CD4-positive, CD25-positive, alpha-beta regulatory T cell (primary cell): Measurements from ENCODE around the gene PDE8A. TPM values are rescaled to one million over a fixed set of nuclear protein-coding genes. Genes with fewer than 3 reads are reported as not detected.
"Not testable (repeated sequence)": the region's sequence is repeated elsewhere in the genome, so short reads cannot be mapped to it uniquely, and the experiment has no call there.

Source experiments
- ATAC-seq, 2 donors: fragments of 150-1000 bp; cut with Tn5 transposase; one replicate each; pipeline ENCODE4 v1.10.0; 2021; ENCODE audit warnings: low read depth in 2 of 2, moderate number of reproducible peaks in 2 of 2, moderate library complexity in 1 of 2
- DNase-seq, 3 donors: peaks; one replicate each; pipeline versions ENCODE4 v3.0.0 to v3.0.0-alpha.2; 2012 to 2022; ENCODE audit warnings: mixed read lengths in 1 of 3
- H3K27ac ChIP-seq: one replicate; pipeline ENCODE4 v1.7.0; 2013; ENCODE audit warnings: mild to moderate bottlenecking, low read length; ENCODE audit not compliant: insufficient read depth, poor library complexity, severe bottlenecking
- H3K27me3 ChIP-seq: one replicate; pipeline ENCODE4 v1.7.0; 2013; ENCODE audit warnings: low read length; ENCODE audit not compliant: control insufficient read depth, insufficient read depth
- H3K36me3 ChIP-seq: one replicate; pipeline ENCODE4 v1.7.0; 2013; ENCODE audit warnings: mild to moderate bottlenecking, low read length, moderate library complexity; ENCODE audit not compliant: control insufficient read depth, insufficient read depth
- H3K4me1 ChIP-seq: 2 replicates; pipeline ENCODE4 v1.7.0; 2013; ENCODE audit warnings: mild to moderate bottlenecking, low read length; ENCODE audit not compliant: insufficient read depth, control insufficient read depth, poor library complexity, severe bottlenecking
- H3K4me3 ChIP-seq: one replicate; pipeline ENCODE4 v1.7.0; 2013; ENCODE audit warnings: low read depth, mild to moderate bottlenecking, low read length, moderate library complexity
- H3K9me3 ChIP-seq, 2 experiments: 1 replicate in 1 of 2; 2 replicates in 1 of 2; pipeline ENCODE4 v1.7.0; 2013; ENCODE audit warnings: low read length in 2 of 2, mild to moderate bottlenecking in 1 of 2, moderate library complexity in 1 of 2; ENCODE audit not compliant: control insufficient read depth in 2 of 2
- H3K27ac Mint-ChIP-seq, 3 donors: one replicate each; pipeline ENCODE4 v1.8.0; 2020 to 2022; ENCODE audit warnings: mild to moderate bottlenecking in 3 of 3, mixed read lengths in 3 of 3, moderate library complexity in 2 of 3
- H3K27me3 Mint-ChIP-seq: one replicate; pipeline ENCODE4 v1.8.0; 2022; ENCODE audit warnings: mild to moderate bottlenecking, mixed read lengths
- H3K36me3 Mint-ChIP-seq: one replicate; pipeline ENCODE4 v1.8.0; 2020; ENCODE audit warnings: mixed read lengths
- H3K4me1 Mint-ChIP-seq, 4 donors: one replicate each; pipeline ENCODE4 v1.8.0; 2020 to 2022; ENCODE audit warnings: mixed read lengths in 4 of 4, mild to moderate bottlenecking in 1 of 4
- H3K4me3 Mint-ChIP-seq, 4 donors: one replicate each; pipeline ENCODE4 v1.8.0; 2020 to 2022; ENCODE audit warnings: mild to moderate bottlenecking in 4 of 4, mixed read lengths in 4 of 4, moderate library complexity in 3 of 4
- H3K9me3 Mint-ChIP-seq, 7 donors: one replicate each; pipeline ENCODE4 v1.8.0; 2020 to 2022; ENCODE audit warnings: mixed read lengths in 7 of 7, mild to moderate bottlenecking in 3 of 7, moderate library complexity in 2 of 7
- polyA plus RNA-seq, 4 donors: library from polyadenylated mRNA; unstranded; fragments of 300-500 nt; fragmentation: Illumina TruSeq; gene quantifications; one replicate each; pipeline ENCODE4 v1.2.3, GENCODE V29; 2021
- total RNA-seq: library from RNA; stranded (reverse); gene quantifications from one replicate; pipeline ENCODE4 v1.2.3, GENCODE V29; 2022

PDE8A gene
- total and polyA plus RNA-seq, 5 donors from 2014 or later: 2.0 to 28.9 (median 4.8) TPM

DNA sequence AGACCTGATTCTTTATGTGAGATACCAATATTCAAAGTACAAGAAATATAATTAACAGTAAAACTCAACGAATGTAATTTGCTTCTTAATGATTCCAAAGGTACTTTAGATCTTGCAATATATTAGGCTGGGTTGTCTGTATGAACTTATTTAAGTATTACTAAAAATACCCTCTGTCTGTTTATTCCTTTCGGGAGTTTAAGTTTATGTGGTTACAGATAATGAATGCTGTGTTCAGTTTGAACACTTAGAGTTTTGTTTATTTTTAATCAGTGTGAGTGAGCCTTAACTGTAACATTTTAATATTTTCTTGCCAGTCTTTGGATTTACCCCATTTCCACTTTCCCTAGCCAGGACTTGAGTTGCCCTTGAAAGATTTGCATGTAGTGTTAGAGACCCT is 3.5 kb downstream of the PDE8A start:
- Mint-ChIP-seq H3K4me1 (peaks cover 31 to 74% (median 55%) of the 10 kb centered on the region in 4 donors), H3K27ac (peak overlapping the region; percentile 64 to 87 (median 75)), H3K4me3 (peak overlapping the region; percentile 6 to 98 (median 56)), H3K9me3 (peaks cover 0 to 4% (median 0%) of the 10 kb centered on the region in 7 donors), H3K36me3 (no peaks in the 10 kb centered on the region), H3K27me3 (peaks cover 14% of the 10 kb centered on the region)
- H3K4me1 ChIP-seq: peaks cover 55% of the 10 kb centered on the region
- ATAC-seq (no peak), DNase-seq (no peak)
- H3K27me3 ChIP-seq: no peaks in the 10 kb centered on the region
- H3K4me3 ChIP-seq: no peak overlapping the region
- no peaks in the 10 kb centered on the region for H3K36me3 ChIP-seq
- no peaks in the 10 kb centered on the region for H3K9me3 ChIP-seq
- H3K27ac ChIP-seq: peak overlapping the region; percentile 96

- not testable (repeated sequence) for H3K36me3 Mint-ChIP-seq, H3K36me3 ChIP-seq, H3K27me3 ChIP-seq, H3K9me3 Mint-ChIP-seq, H3K4me3 ChIP-seq, ATAC-seq, DNase-seq, H3K9me3 ChIP-seq, H3K27me3 Mint-ChIP-seq, H3K4me3 Mint-ChIP-seq
- Mint-ChIP-seq H3K4me1 (peaks cover 42 to 95% (median 72%) of the 10 kb centered on the region in 4 donors), H3K27ac (peak overlapping the region in 2 of 3 donors; percentile 88 to 90)
- H3K27ac ChIP-seq: peak overlapping the region; percentile 74
- peaks cover 60% of the 10 kb centered on the region for H3K4me1 ChIP-seq
These were observed 5.7 kb downstream of the PDE8A start for GRCh38 chr15:84987351-84987750.

- no peaks in the 10 kb centered on the region for H3K27me3 Mint-ChIP-seq
- no peaks in the 10 kb centered on the region for H3K27me3 ChIP-seq
- no peaks in the 10 kb centered on the region for H3K9me3 ChIP-seq
- H3K4me3 Mint-ChIP-seq: peak overlapping the region; percentile 40 to 91 (median 78)
- ATAC-seq (peak; percentile 69 to 71), DNase-seq (peak in 2 of 3 donors; percentile 32 to 65)
- H3K27ac Mint-ChIP-seq: peak overlapping the region; percentile 90 to 96 (median 95)
- no peaks in the 10 kb centered on the region for H3K36me3 ChIP-seq
- peaks cover 5% of the 10 kb centered on the region for H3K36me3 Mint-ChIP-seq
- H3K27ac ChIP-seq: peak overlapping the region; percentile 74
- H3K4me1 Mint-ChIP-seq: peaks cover 39 to 92% (median 71%) of the 10 kb centered on the region in 4 donors
- peaks cover 53% of the 10 kb centered on the region for H3K4me1 ChIP-seq
- H3K4me3 ChIP-seq: peak overlapping the region; percentile 63
- no peaks in the 10 kb centered on the region for H3K9me3 Mint-ChIP-seq
These were observed 6.4 kb downstream of the PDE8A start for GRCh38 chr15:84987949-84988624.

- Mint-ChIP-seq H3K27ac (peak overlapping the region; percentile 90 to 96 (median 95)), H3K36me3 (peaks cover 5% of the 10 kb centered on the region), H3K9me3 (no peaks in the 10 kb centered on the region), H3K4me1 (peaks cover 33 to 84% (median 62%) of the 10 kb centered on the region in 4 donors), H3K4me3 (peak overlapping the region in 3 of 4 donors; percentile 36 to 77 (median 40)), H3K27me3 (no peaks in the 10 kb centered on the region)
- Histone ChIP-seq H3K9me3 (no peaks in the 10 kb centered on the region), H3K36me3 (no peaks in the 10 kb centered on the region), H3K27me3 (no peaks in the 10 kb centered on the region), H3K4me1 (peaks cover 44% of the 10 kb centered on the region), H3K27ac (peak overlapping the region; percentile 74), H3K4me3 (peak overlapping the region; percentile 63)
- no peak for DNase-seq
- ATAC-seq: no peak
These were observed 7.4 kb downstream of the PDE8A start for GRCh38 chr15:84988909-84989644.

- Histone ChIP-seq H3K4me3 (peak overlapping the region; percentile 21), H3K36me3 (no peaks in the 10 kb centered on the region), H3K4me1 (peaks cover 36% of the 10 kb centered on the region), H3K27me3 (no peaks in the 10 kb centered on the region), H3K27ac (peak overlapping the region; percentile 18), H3K9me3 (no peaks in the 10 kb centered on the region)
- H3K4me1 Mint-ChIP-seq: peaks cover 41 to 75% (median 54%) of the 10 kb centered on the region in 4 donors
- H3K4me3 Mint-ChIP-seq: peak overlapping the region in 2 of 4 donors; percentile 13 to 57
- no peaks in the 10 kb centered on the region for H3K9me3 Mint-ChIP-seq
- DNase-seq: no peak
- peak overlapping the region in 2 of 3 donors; percentile 87 to 90 for H3K27ac Mint-ChIP-seq
- peaks cover 5% of the 10 kb centered on the region for H3K36me3 Mint-ChIP-seq
- no peak for ATAC-seq
- no peaks in the 10 kb centered on the region for H3K27me3 Mint-ChIP-seq
These were observed 8.9 kb downstream of the PDE8A start for GRCh38 chr15:84990507-84990906.

GRCh38 chr15:84991014-84991712 is 9.5 kb downstream of the PDE8A start:
- H3K9me3 Mint-ChIP-seq: no peaks in the 10 kb centered on the region
- H3K27me3 ChIP-seq: no peaks in the 10 kb centered on the region
- no peak for ATAC-seq
- DNase-seq: no peak
- peaks cover 5% of the 10 kb centered on the region for H3K36me3 Mint-ChIP-seq
- H3K36me3 ChIP-seq: no peaks in the 10 kb centered on the region
- peak overlapping the region in 1 of 3 donors; percentile 90 for H3K27ac Mint-ChIP-seq
- H3K27me3 Mint-ChIP-seq: no peaks in the 10 kb centered on the region
- H3K9me3 ChIP-seq: no peaks in the 10 kb centered on the region
- peak overlapping the region; percentile 21 for H3K4me3 ChIP-seq
- peak overlapping the region in 3 of 4 donors; percentile 8 to 57 (median 13) for H3K4me3 Mint-ChIP-seq
- peaks cover 36% of the 10 kb centered on the region for H3K4me1 ChIP-seq
- peak overlapping the region; percentile 18 for H3K27ac ChIP-seq
- peaks cover 41 to 69% (median 52%) of the 10 kb centered on the region in 4 donors for H3K4me1 Mint-ChIP-seq

GRCh38 chr15:84992157-84992944 is 10.7 kb downstream of the PDE8A start:
- H3K36me3 Mint-ChIP-seq: peaks cover 5% of the 10 kb centered on the region
- H3K9me3 ChIP-seq: no peaks in the 10 kb centered on the region
- no peaks in the 10 kb centered on the region for H3K27me3 Mint-ChIP-seq
- no peaks in the 10 kb centered on the region for H3K9me3 Mint-ChIP-seq
- H3K4me1 Mint-ChIP-seq: peaks cover 36 to 58% (median 45%) of the 10 kb centered on the region in 4 donors
- H3K4me3 Mint-ChIP-seq: peak overlapping the region in 2 of 4 donors; percentile 4 to 10
- peak overlapping the region in 1 of 3 donors; percentile 90 for H3K27ac Mint-ChIP-seq
- peak in 1 of 3 donors; percentile 25 for DNase-seq
- no peaks in the 10 kb centered on the region for H3K36me3 ChIP-seq
- H3K4me3 ChIP-seq: no peak overlapping the region
- H3K27me3 ChIP-seq: no peaks in the 10 kb centered on the region
- H3K27ac ChIP-seq: no peak overlapping the region
- ATAC-seq: peak; percentile 39 to 45
- H3K4me1 ChIP-seq: peaks cover 35% of the 10 kb centered on the region
